SIG-M5 treated with dmso at 0.1 percent for 504 hours (cell line): ENCODE measurements around the gene IFI6.

ENCODE experiments used
- DNase-seq: peaks from one replicate; lab custom pipeline; 2025; ENCODE audit not compliant: unreplicated experiment; lab: John Stamatoyannopoulos, UW

The IFI6 gene

GRCh38 chr1:27676410-27676809, 4.4 kb upstream of the IFI6 start:
- no peak for DNase-seq

- DNase-seq, result no peak
Observed at GRCh38 chr1:27672750-27673112, 739 bp upstream of the IFI6 start.

GRCh38 chr1:27669876-27670275, 2.1 kb downstream of the IFI6 start:
- no peak for DNase-seq

GRCh38 chr1:27668808-27669723, 2.9 kb downstream of the IFI6 start:
- no peak for DNase-seq

- DNase-seq, result no peak
Observed at GRCh38 chr1:27668121-27668807, 3.7 kb downstream of the IFI6 start.

- DNase-seq, result peak; percentile 37
Observed at GRCh38 chr1:27666791-27667254, 5.2 kb downstream of the IFI6 start.

- DNase-seq, result no peak
Observed at GRCh38 chr1:27666294-27666693, 5.7 kb downstream of the IFI6 start.

GRCh38 chr1:27665016-27665651, 6.9 kb downstream of the IFI6 start:
- no peak for DNase-seq

GRCh38 chr1:27664291-27664690, 7.7 kb downstream of the IFI6 start:
- DNase-seq, result no peak

GRCh38 chr1:27662707-27663393, 9.1 kb downstream of the IFI6 start:
- DNase-seq, result peak; percentile 85

- no peak for DNase-seq
Observed at GRCh38 chr1:27662261-27662660, 9.7 kb downstream of the IFI6 start.

- DNase-seq, result no peak
Observed at GRCh38 chr1:27661412-27662075, 10.4 kb downstream of the IFI6 start.

GRCh38 chr1:27660300-27660835, 11.6 kb downstream of the IFI6 start:
- no peak for DNase-seq

GRCh38 chr1:27659497-27660299, 12.3 kb downstream of the IFI6 start:
- DNase-seq, result peak; percentile 77

GRCh38 chr1:27658951-27659496, 13.0 kb downstream of the IFI6 start:
- DNase-seq, result peak; percentile 39

- DNase-seq, result no peak
Observed at GRCh38 chr1:27656157-27656893, 15.7 kb downstream of the IFI6 start.

GRCh38 chr1:27655151-27655937, 16.6 kb downstream of the IFI6 start:
- DNase-seq, result no peak
